AG09319 (cell line): ENCODE results near the gene CYP2W1.
"Not testable (repeated sequence)": the region's sequence is repeated elsewhere in the genome, so short reads cannot be mapped to it uniquely, and the experiment has no call there.

ENCODE experiments used
- DNase-seq: peaks from one replicate; pipeline ENCODE4 v3.0.0-alpha.2; 2010; ENCODE audit warnings: low read depth; ENCODE audit errors: extremely low read depth
- TF ChIP-seq, protein P1 (sequence below): IDR thresholded peaks from 2 replicates; pipeline ENCODE4 v1.5.1; 2011; ENCODE audit warnings: low read depth, mild to moderate bottlenecking, inconsistent platforms, low read length, moderate library complexity

Gene CYP2W1

DNA sequence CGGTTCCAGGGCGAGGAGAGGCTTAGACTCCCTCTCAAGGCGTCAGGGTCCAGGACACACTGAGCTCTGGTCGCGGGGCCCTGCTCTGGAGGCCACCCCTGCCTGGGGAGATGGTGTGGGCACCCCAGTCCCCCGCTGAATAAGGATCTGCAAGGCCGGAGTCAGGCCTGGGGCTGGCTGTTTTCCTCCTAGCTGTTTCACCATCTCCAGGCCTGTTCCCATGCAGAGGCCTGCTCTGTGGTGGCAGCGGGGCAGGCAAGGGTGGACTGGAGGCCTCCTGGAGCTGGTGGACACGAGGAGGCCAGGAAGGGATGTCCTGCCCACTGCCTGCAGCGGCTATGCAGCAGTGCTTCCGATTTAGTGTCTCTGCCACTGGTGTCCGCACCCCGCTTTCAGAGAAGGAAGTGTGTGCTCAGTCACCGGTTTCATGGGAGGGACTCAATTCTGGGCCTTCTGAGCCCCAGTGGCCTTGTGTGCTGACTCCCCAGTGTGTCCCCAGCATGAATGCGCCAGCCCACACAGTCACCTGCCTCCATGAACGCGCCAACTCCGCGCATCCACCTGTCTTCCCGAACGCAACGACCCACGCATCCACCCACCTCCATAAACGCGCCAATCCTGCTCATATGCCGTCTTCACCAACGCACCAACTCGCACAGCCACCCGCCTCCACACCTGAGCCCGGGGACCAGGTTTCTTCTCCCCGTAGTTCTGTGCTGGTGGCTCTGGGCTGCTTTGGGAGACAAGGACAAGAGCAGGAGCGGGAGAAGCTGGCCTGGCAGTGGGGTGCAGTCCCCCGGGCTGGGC is 46.9 kb downstream of the CYP2W1 start:
- TF ChIP-seq, protein P1, sequence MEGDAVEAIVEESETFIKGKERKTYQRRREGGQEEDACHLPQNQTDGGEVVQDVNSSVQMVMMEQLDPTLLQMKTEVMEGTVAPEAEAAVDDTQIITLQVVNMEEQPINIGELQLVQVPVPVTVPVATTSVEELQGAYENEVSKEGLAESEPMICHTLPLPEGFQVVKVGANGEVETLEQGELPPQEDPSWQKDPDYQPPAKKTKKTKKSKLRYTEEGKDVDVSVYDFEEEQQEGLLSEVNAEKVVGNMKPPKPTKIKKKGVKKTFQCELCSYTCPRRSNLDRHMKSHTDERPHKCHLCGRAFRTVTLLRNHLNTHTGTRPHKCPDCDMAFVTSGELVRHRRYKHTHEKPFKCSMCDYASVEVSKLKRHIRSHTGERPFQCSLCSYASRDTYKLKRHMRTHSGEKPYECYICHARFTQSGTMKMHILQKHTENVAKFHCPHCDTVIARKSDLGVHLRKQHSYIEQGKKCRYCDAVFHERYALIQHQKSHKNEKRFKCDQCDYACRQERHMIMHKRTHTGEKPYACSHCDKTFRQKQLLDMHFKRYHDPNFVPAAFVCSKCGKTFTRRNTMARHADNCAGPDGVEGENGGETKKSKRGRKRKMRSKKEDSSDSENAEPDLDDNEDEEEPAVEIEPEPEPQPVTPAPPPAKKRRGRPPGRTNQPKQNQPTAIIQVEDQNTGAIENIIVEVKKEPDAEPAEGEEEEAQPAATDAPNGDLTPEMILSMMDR = no peak
- no peak for DNase-seq

DNA sequence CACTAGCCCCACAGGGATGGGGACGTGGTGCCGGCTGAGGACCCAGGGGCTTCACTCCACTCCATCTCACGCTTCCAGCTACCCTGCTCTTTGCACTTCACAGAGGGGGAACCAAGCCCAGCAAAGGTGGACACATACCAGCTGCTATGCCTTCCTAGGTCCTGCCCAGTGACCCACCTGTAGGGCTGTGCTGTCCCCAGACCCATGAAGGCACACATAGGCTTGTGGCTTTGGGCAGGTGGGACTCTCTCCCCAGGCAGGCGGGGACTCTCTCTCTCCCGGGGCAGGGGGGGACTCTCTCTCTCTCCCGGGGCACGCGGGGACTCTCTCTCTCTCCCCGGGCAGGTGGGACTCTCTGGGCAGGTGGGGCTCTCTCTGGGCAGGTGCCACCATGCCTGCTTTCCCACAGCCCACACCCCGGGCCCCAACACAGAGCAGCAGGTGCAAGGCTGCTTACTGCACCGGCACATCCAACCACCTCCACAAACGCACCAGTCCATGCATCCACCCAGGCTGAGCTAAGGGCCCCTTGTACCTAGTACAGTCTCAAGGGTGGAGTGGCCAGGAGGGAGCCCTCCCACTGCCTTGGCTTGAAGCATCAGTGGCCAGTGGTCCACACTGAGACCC is 47.6 kb downstream of the CYP2W1 start:
- TF ChIP-seq, protein P1 = no peak
- DNase-seq = no peak

DNA sequence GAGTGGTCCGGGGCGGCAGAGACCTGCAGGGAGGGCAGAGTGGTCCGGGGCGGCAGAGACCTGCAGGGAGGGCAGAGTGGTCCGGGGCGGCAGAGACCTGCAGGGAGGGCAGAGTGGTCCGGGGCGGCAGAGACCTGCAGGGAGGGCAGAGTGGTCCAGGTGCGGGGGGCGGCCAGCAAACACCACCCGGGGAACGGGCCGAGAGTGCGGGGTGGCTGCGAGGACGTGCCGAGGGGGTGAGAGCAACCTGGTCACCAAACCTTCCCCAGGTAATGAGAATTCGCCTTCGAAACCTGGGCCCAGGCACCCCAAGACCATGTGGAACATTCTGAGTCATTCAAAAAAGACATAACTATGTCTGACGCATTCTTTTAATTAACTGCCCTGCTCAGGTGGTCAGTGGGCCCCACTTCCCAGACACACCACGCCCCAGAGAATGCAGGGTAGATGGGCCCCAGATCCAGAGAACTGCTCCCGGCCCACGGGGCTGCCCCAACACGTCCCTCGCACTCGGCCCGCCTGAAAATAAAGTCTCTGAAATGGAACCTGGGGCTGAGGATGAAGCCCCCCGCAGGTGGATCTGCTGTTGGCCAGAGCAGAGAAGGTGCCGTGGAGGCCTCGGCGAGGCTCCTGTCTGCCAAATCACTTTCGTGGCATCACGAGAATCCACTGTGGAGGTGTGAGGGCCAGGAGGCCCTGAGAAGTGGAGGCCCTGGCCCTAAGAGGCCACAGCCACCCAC is 48.9 kb downstream of the CYP2W1 start:
- TF ChIP-seq, protein P1 = no peak
- no peak for DNase-seq

DNA sequence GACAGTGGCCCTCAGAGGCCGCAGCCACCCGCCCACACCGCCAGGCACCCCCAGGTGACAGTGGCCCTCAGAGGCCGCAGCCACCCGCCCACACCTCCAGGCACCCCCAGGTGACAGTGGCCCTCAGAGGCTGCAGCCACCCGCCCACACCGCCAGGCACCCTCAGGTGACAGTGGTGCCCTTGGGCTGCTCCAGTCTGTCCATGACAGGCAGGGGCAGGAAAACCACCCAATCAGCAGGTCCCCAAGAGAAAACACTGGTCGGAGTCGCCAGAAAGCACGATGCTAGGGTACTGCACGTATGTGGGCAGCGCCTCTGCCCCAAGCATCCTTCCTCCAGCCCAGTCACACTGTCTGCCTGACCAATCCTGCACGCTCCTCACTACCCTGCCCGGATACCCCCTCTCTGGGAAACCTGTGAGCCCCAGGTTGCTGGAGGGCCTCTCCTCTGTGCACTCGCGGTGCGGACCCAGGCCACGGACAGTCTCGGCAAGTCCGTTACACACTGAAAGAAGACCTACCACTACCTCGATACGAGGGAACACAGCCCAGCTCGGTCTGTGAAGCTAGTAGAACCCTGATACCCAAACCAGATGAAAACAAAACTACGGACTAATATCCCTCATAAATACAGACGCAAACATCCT is 49.7 kb downstream of the CYP2W1 start:
- TF ChIP-seq, protein P1 = no peak
- no peak for DNase-seq

DNA sequence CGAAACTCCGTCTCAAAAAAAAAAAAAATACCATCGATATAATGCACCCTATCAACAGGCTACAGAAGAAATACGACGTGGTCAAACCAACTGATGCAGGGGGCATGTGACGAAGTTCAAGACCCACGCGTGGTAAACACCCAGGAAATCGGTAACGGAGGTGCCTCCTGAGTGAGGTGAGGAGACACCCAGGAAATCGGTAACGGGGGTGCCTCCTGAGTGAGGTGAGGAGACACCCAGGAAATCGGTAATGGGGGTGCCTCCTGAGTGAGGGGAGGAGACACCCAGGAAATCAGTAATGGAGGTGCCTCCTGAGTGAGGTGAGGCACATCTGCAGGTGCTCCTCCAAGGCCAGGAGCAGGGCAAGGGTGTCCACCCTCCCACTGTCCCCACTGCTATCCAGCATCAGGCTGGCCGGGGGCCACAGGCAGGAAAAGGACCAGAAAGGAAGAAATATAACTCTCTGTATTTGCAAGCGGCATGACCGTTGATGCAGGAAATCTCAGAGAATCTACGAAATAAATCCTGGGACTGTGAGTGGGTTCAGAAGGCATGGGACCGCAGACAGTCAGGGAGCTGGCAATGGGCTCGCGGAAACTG is 50.7 kb downstream of the CYP2W1 start:
- DNase-seq = no peak

DNA sequence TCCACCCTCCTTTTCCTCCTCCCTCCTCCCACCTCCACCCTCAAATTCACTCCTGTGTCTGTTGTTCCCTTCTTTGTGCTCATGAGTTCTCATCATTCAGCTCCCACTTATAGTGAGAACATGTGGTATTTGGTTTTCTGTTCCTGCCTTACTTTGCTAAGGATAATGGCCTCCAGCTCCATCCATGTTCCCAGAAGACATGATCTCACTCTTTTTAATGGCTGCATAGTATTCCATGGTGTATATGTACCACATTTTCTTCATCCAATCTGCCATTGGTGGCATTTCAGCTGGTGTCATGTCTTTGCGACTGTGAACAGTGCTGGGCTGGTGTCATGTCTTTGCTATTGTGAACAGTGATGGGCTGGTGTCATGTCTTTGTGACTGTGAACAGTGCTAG is 51.8 kb downstream of the CYP2W1 start:
- DNase-seq = not testable (repeated sequence)

More for the DNA sequence above, 50.7 kb downstream of the CYP2W1 start:
- TF ChIP-seq, protein P1 = no peak

DNA sequence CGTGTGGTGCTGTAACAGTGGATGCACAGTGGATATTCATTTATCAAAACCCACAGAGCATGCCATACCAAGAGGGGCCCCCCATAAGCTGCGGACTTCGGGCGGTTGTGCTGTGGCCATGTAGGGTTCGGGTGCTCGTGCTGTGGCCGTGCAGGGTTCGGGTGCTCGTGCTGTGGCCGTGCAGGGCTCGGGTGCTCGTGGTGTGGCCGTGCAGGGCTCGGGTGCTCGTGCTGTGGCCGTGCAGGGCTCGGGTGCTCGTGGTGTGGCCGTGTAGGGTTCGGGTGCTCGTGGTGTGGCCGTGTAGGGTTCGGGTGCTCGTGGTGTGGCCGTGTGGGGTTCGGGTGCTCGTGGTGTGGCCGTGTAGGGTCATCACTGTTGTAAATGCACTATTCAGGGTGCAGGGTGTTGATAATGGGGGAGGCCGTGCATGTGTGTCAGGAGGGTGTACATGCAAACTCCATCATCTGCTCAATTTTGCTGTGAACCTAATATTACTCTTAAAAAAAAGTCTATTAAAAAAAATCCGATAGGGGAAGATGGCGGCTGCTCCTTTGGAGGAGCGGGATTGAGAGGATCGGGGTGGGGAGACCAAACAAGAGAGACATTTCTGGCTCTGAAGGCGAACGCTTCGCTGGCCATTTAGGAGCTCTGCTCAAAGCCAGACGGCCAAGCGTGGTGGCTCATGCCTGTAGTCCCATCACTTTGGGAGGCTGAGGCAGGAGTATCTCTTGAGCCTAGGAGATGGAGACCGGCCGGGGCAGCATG is 53.4 kb downstream of the CYP2W1 start:
- not testable (repeated sequence) for DNase-seq
